SJSA1 (cell line): Measurements from ENCODE around the gene TADA2B. TPM values are rescaled to one million over a fixed set of nuclear protein-coding genes. Genes with fewer than 3 reads are reported as not detected.

Source experiments
- DNase-seq, 2 experiments: peaks; one replicate each; pipeline ENCODE4 v3.0.0-alpha.2; 2015 to 2020; ENCODE audit warnings: low spot score in 2 of 2, low read depth in 1 of 2
- H3K27ac ChIP-seq: fragments of 250-450 bp; sonication (Bioruptor Pico); 2 replicates; pipeline ENCODE4 v1.5.1; 2020; ENCODE audit warnings: mild to moderate bottlenecking, moderate library complexity
- H3K27me3 ChIP-seq: fragments of 250-450 bp; sonication (Bioruptor Pico); replicated peaks from 2 replicates; pipeline ENCODE4 v1.5.1; 2020; ENCODE audit warnings: mild to moderate bottlenecking, moderate library complexity
- H3K36me3 ChIP-seq: fragments of 250-450 bp; sonication (Bioruptor Pico); 2 replicates; pipeline ENCODE4 v1.5.1; 2020; ENCODE audit warnings: mild to moderate bottlenecking
- H3K4me1 ChIP-seq: fragments of 250-450 bp; sonication (Bioruptor Pico); replicated peaks from 2 replicates; pipeline ENCODE4 v1.6.1; 2021; ENCODE audit warnings: mild to moderate bottlenecking
- H3K4me3 ChIP-seq: fragments of 250-450 bp; sonication (Bioruptor Pico); 2 replicates; pipeline ENCODE4 v1.5.1; 2020; ENCODE audit warnings: mild to moderate bottlenecking
- H3K9me3 ChIP-seq: fragments of 250-450 bp; sonication (Bioruptor Pico); replicated peaks from 2 replicates; pipeline ENCODE4 v1.5.1; 2020; ENCODE audit warnings: mild to moderate bottlenecking
- total RNA-seq: library from RNA; depleted of rRNA; stranded (reverse); fragments of >200 nt; shearing (Covaris generic); gene quantifications from 2 replicates; pipeline ENCODE4 v1.2.3, GENCODE V29; 2014

Gene TADA2B
- total RNA-seq, 1 experiment from 2014 or later: 7.7 TPM

- Histone ChIP-seq H3K27ac (no peak overlapping the region), H3K27me3 (no peaks in the 10 kb centered on the region), H3K36me3 (no peaks in the 10 kb centered on the region)
These were observed 5.7 kb upstream of the TADA2B start for GRCh38 chr4:7037425-7037824.

GRCh38 chr4:7040765-7041164 is 2.4 kb upstream of the TADA2B start:
- H3K27ac ChIP-seq: no peak overlapping the region
- H3K36me3 ChIP-seq: no peaks in the 10 kb centered on the region
- no peaks in the 10 kb centered on the region for H3K27me3 ChIP-seq
- no peaks in the 10 kb centered on the region for H3K9me3 ChIP-seq
- DNase-seq: no peak
- H3K4me3 ChIP-seq: no peak overlapping the region
- H3K4me1 ChIP-seq: peaks cover 17% of the 10 kb centered on the region

More at GRCh38 chr4:7037425-7037824, 5.7 kb upstream of the TADA2B start:
- DNase-seq: no peak
- H3K4me3 ChIP-seq: no peak overlapping the region
- H3K4me1 ChIP-seq: peaks cover 20% of the 10 kb centered on the region
- H3K9me3 ChIP-seq: no peaks in the 10 kb centered on the region

- H3K9me3 ChIP-seq: no peaks in the 10 kb centered on the region
These were observed 1.9 kb upstream of the TADA2B start for GRCh38 chr4:7041246-7041645.

DNA sequence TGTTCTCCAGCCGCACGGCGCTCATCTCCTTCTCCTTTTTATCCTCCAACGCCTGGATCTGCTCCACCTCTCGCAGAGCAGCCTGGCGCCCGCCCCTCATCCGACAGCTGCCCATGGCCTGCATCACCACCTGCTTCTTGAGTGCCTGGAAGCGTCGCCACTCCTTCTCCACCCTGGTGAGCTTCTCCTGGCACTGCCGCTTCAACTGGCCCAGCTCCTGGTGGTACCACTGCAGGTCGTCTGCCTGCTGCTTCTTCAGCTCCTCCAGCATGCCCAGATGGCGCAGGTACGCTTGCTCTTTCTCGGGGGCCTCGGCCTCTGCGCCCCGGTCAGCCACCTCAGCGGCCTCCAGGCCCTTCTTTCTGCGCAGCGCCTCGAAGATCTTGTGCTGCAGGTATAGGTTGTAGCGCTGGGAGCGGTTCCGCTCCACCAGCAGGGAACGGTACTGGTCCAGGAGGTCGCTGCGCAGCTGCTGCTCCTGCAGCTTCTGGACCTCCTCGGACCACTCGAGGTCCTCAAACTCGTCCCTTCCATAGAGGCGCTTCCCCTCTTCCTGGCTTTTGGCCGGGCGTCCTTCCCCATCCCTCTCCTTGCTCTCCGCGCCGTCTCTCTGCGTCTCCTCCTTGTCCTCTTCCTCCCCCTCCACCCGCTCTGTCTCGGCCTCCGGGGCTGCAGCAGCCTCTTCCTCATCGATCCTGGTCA is 1.2 kb upstream of the TADA2B start:
- Histone ChIP-seq H3K36me3 (no peaks in the 10 kb centered on the region), H3K4me3 (peak overlapping the region; percentile 65), H3K27me3 (no peaks in the 10 kb centered on the region), H3K27ac (no peak overlapping the region), H3K4me1 (peaks cover 12% of the 10 kb centered on the region), H3K9me3 (no peaks in the 10 kb centered on the region)
- no peak for DNase-seq

More at GRCh38 chr4:7041246-7041645, 1.9 kb upstream of the TADA2B start:
- H3K27me3 ChIP-seq: no peaks in the 10 kb centered on the region
- no peak overlapping the region for H3K4me3 ChIP-seq
- no peaks in the 10 kb centered on the region for H3K36me3 ChIP-seq
- H3K4me1 ChIP-seq: peaks cover 16% of the 10 kb centered on the region
- no peak for DNase-seq
- H3K27ac ChIP-seq: no peak overlapping the region

DNA sequence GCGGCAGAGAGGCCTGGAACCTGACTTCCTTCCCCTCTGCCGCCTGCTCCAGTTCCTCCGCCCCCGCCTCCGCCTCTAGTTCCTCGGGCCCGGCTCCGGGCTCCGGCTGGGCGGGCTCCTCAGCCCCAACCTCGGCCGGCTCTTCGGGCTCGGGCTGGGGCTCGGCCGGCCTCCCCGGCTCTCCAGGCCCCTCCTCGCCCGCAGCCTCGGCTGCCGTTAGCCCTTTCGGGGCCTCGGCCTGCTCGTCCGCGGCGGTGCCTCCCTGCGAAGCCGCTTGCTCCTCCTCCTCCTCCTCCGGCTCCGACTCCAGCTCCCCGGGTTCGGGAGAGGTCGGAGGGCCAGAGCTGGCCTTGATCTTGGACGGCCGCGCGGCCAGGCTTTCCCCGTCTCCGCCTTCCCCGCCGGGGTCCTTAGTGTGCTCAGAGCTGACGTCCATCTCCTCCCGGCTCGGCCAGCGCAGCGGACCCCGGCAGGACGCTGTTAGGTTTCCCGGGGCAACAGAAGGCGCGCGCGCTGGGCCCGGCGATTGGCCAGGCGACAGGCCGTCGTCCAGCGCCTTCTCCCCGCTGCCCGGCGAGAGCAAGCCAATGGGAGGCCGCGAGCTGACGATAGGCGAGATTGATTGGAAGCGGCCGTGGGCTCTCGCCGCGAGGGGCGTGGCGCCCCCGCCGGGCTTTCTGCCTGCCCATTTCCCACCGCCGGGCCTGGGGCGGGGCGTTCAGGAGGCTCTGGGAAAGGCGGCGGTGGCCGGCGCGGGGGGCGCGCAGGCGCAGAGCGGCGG is 479 bp upstream of the TADA2B start:
- no peaks in the 10 kb centered on the region for H3K27me3 ChIP-seq
- peak overlapping the region; percentile 65 for H3K4me3 ChIP-seq
- no peaks in the 10 kb centered on the region for H3K9me3 ChIP-seq

DNA sequence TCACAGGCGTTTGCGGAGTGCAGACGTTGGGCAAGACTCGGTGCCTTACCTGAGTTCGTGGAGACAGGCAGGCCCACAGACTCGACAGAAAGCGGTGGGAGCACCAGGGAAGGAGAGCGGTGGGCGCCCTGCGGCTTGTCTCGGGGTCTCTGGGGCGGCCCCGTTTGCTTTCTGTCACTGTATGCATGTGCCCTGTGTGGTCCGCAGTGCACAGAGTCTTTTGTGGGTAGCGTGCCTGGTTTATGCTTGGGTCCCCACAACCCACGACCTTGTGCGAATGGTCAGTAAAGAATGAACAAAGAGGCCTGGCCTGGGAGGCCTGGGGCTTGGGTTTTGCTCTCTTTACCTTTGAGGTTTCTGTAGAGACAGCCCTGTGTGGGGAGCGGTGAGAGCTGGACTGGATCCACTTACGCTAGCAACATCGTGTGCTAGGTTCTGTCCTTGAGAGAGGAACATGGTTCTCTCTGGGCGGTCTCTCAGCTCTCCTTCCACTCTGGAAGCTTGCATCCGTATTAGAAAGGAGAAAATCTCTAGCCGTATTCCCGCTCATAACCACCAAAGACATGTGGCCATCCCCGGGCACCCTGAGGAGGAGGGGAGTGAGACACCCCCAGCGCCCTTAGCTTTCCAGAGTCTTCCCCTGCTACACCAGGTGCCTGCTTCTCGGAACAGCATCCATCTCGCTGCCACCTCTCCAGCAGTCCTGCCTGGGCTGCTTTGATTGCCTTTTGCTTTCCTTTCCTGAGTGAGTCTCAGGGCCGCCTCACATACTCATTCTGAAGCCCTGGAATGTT is 1.2 kb downstream of the TADA2B start:
- no peaks in the 10 kb centered on the region for H3K36me3 ChIP-seq
- DNase-seq: no peak
- H3K27me3 ChIP-seq: no peaks in the 10 kb centered on the region
- H3K4me3 ChIP-seq: peak overlapping the region; percentile 66
- no peaks in the 10 kb centered on the region for H3K9me3 ChIP-seq
- H3K4me1 ChIP-seq: peaks cover 12% of the 10 kb centered on the region
- H3K27ac ChIP-seq: no peak overlapping the region

More for the DNA sequence above, 479 bp upstream of the TADA2B start:
- Histone ChIP-seq H3K27ac (peak overlapping the region; percentile 41), H3K36me3 (no peaks in the 10 kb centered on the region), H3K4me1 (peaks cover 12% of the 10 kb centered on the region)
- peak; percentile 91 to 93 for DNase-seq

- H3K36me3 ChIP-seq: no peaks in the 10 kb centered on the region
- no peak overlapping the region for H3K27ac ChIP-seq
- no peak overlapping the region for H3K4me3 ChIP-seq
- peaks cover 12% of the 10 kb centered on the region for H3K4me1 ChIP-seq
- H3K27me3 ChIP-seq: no peaks in the 10 kb centered on the region
- H3K9me3 ChIP-seq: no peaks in the 10 kb centered on the region
- no peak for DNase-seq
These were observed 2.4 kb downstream of the TADA2B start for GRCh38 chr4:7045553-7045952.

DNA sequence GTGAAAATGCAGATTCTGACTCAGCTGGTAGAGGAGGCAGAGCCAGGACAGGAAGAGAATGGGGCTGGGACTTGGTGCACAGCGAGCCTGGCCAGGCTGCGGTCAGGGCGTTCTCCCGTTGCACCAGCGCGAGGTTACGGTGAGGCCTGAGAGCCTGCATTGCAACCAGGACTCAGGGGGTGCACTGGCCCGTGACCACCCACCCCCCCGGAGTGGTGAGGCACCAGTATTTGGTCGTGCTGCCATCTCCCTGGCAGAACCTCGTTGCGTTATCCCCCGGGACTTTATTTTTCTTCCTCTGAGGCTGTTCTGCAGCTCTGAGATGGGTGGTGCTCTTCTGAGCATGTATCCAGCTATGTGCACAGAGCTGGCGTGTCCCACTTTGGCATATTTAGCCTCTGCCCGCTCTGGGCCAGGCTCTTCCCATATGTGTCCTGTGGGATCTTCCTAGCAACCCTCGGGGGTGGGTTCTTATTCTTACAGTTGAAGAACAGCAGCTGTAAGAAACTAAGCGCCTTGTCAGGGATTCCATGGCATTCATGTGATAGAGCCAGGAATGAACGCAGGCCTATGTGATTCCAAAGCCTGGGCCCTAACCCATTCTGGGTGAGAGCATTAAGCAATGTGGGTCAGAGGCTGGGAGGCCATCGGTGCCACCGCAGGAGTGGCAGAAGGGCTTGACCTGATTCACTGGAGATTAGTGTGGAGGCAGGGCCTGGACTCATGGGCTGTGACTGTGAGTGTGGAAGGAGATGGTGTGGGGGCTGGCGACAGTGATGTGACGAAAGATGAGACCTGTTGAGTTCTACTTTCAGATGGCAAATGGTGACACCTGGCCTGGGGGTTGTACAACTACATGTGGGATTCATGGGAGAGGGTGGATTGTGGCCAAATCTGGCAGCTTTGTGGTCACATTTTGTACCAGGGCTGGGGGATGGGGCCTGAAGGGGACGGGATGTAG is 3.1 kb downstream of the TADA2B start:
- Histone ChIP-seq H3K27ac (no peak overlapping the region), H3K4me3 (no peak overlapping the region), H3K9me3 (no peaks in the 10 kb centered on the region), H3K36me3 (no peaks in the 10 kb centered on the region), H3K27me3 (no peaks in the 10 kb centered on the region), H3K4me1 (peaks cover 12% of the 10 kb centered on the region)
- no peak for DNase-seq

- H3K4me1 ChIP-seq: peaks cover 8% of the 10 kb centered on the region
- H3K36me3 ChIP-seq: no peaks in the 10 kb centered on the region
- no peak overlapping the region for H3K27ac ChIP-seq
- no peaks in the 10 kb centered on the region for H3K27me3 ChIP-seq
- DNase-seq: no peak
- H3K9me3 ChIP-seq: no peaks in the 10 kb centered on the region
- no peak overlapping the region for H3K4me3 ChIP-seq
These were observed 3.8 kb downstream of the TADA2B start for GRCh38 chr4:7046971-7047370.

DNA sequence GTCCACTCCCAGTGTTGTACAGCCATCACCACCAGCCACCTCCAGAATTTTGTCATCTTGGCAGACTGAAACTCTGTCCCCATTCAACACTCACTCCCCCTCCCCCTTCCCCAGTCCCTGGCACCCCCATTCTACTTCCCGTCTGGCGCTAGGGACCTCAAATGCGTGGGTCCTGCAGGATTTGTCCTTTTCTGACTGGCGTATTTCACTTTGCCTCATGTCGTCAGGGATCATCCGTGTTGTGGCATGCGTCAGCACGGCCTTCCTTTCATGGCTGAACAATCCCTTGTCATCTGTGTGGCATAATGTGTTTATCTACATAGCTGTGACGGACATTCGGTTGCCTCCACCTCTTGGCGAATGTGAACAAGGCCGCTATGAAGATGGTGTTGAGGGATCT is 5.5 kb downstream of the TADA2B start:
- no peak for DNase-seq
- no peaks in the 10 kb centered on the region for H3K27me3 ChIP-seq
- H3K9me3 ChIP-seq: no peaks in the 10 kb centered on the region
- H3K4me1 ChIP-seq: peaks cover 4% of the 10 kb centered on the region; the same call in 1 of the 2 replicates
- no peak overlapping the region for H3K27ac ChIP-seq
- no peaks in the 10 kb centered on the region for H3K36me3 ChIP-seq
- no peak overlapping the region for H3K4me3 ChIP-seq

GRCh38 chr4:7049295-7049694 is 6.1 kb downstream of the TADA2B start:
- H3K36me3 ChIP-seq: no peaks in the 10 kb centered on the region
- H3K9me3 ChIP-seq: no peaks in the 10 kb centered on the region
- no peak overlapping the region for H3K27ac ChIP-seq
- H3K4me1 ChIP-seq: peaks cover 4% of the 10 kb centered on the region; the same call in 1 of the 2 replicates
- H3K4me3 ChIP-seq: no peak overlapping the region
- H3K27me3 ChIP-seq: no peaks in the 10 kb centered on the region
- no peak for DNase-seq

DNA sequence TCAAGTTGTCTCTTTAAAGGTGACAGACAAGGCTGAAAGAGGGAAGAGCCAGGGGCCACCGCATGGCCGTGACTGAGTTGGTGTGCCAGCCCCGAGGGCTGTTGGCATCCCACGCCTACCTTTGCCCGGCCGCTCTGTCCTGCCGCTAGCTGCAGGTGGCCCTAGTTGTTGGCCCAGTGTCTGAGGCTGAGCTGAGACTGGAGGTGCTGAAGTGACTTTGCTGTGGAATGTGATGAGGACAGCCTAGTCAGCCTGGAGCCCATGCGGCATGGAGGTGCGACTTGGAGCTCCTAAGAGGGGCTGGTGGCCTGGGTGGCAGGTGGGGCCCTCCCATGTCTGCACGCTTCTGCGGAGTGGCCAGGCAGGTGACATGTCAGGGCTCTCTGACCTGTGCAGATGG is 6.6 kb downstream of the TADA2B start:
- no peaks in the 10 kb centered on the region for H3K36me3 ChIP-seq
- DNase-seq: no peak
- H3K4me1 ChIP-seq: peaks cover under 1% of the 10 kb centered on the region; the same call in 1 of the 2 replicates
- H3K9me3 ChIP-seq: no peaks in the 10 kb centered on the region
- H3K27ac ChIP-seq: no peak overlapping the region
- H3K27me3 ChIP-seq: no peaks in the 10 kb centered on the region
- no peak overlapping the region for H3K4me3 ChIP-seq
